ENCODE results near the gene DGKG.

- no peak for TF ChIP-seq CTCF (IDR thresholded peaks at IDR 0.05; ENCODE audit: low read depth, low read length, poor library complexity, severe bottlenecking)
- no peak for TF ChIP-seq EZH2phosphoT487 (IDR thresholded peaks at IDR 0.05; ENCODE audit: borderline replicate concordance, low read length)
These were observed 185.6 kb downstream of the DGKG start for GRCh38 chr3:186176373-186176990.
